Nephron progenitor cell (in vitro differentiated cells): ENCODE results near the gene TRPC1.

Experiments
- DNase-seq: peaks from one replicate; pipeline ENCODE4 v3.0.0; 2021
- H3K27ac Mint-ChIP-seq: 2 replicates; pipeline ENCODE4 v1.8.0; 2021; ENCODE audit warnings: mild to moderate bottlenecking, moderate library complexity, mixed read lengths
- H3K27me3 Mint-ChIP-seq: 2 replicates; pipeline ENCODE4 v1.8.0; 2021; ENCODE audit warnings: mild to moderate bottlenecking, low read depth, mixed read lengths; ENCODE audit not compliant: poor library complexity
- H3K36me3 Mint-ChIP-seq: 2 replicates; pipeline ENCODE4 v1.8.0; 2021; ENCODE audit warnings: low read depth, mixed read lengths
- H3K4me1 Mint-ChIP-seq: 2 replicates; pipeline ENCODE4 v1.8.0; 2021; ENCODE audit warnings: mixed read lengths
- H3K4me3 Mint-ChIP-seq: 2 replicates; pipeline ENCODE4 v1.8.0; 2021; ENCODE audit warnings: mild to moderate bottlenecking, moderate library complexity, mixed read lengths
- H3K9me3 Mint-ChIP-seq: 2 replicates; pipeline ENCODE4 v1.8.0; 2021; ENCODE audit warnings: mild to moderate bottlenecking, moderate library complexity, mixed read lengths
- TF ChIP-seq, protein P1 (sequence below): fragments of 200-600 bp; sonication (generic); IDR thresholded peaks from 2 replicates; pipeline ENCODE4 v1.5.0; 2021; ENCODE audit warnings: antibody characterized with exemption

TRPC1 gene

DNA sequence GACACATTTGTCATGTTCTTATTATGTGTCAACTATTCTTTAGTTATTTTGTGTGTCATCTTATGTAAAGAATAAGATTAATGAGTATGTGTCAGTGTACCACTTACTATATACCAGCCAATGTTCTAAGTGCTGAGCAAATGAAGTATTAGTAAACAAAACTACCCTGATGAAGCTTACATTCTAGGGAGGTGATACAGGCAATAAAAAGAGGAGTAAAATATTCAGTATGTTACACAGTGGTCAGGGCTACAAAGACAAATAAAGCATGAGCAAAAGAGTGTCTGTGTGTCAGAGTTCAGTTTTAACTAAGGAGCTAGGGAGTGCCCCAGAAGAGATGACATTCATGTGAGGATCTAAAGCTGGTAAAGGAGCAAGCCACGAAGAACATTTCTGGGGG, 79.1 kb downstream of the TRPC1 start:
- H3K4me1 Mint-ChIP-seq = no peaks in the 10 kb centered on the region
- DNase-seq = no peak
- TF ChIP-seq, protein P1, sequence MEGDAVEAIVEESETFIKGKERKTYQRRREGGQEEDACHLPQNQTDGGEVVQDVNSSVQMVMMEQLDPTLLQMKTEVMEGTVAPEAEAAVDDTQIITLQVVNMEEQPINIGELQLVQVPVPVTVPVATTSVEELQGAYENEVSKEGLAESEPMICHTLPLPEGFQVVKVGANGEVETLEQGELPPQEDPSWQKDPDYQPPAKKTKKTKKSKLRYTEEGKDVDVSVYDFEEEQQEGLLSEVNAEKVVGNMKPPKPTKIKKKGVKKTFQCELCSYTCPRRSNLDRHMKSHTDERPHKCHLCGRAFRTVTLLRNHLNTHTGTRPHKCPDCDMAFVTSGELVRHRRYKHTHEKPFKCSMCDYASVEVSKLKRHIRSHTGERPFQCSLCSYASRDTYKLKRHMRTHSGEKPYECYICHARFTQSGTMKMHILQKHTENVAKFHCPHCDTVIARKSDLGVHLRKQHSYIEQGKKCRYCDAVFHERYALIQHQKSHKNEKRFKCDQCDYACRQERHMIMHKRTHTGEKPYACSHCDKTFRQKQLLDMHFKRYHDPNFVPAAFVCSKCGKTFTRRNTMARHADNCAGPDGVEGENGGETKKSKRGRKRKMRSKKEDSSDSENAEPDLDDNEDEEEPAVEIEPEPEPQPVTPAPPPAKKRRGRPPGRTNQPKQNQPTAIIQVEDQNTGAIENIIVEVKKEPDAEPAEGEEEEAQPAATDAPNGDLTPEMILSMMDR = no peak
- peaks cover 16% of the 10 kb centered on the region for H3K36me3 Mint-ChIP-seq
- H3K4me3 Mint-ChIP-seq = no peak overlapping the region
- H3K27me3 Mint-ChIP-seq = no peaks in the 10 kb centered on the region
- no peaks in the 10 kb centered on the region for H3K9me3 Mint-ChIP-seq
- H3K27ac Mint-ChIP-seq = peak overlapping the region; percentile 38

DNA sequence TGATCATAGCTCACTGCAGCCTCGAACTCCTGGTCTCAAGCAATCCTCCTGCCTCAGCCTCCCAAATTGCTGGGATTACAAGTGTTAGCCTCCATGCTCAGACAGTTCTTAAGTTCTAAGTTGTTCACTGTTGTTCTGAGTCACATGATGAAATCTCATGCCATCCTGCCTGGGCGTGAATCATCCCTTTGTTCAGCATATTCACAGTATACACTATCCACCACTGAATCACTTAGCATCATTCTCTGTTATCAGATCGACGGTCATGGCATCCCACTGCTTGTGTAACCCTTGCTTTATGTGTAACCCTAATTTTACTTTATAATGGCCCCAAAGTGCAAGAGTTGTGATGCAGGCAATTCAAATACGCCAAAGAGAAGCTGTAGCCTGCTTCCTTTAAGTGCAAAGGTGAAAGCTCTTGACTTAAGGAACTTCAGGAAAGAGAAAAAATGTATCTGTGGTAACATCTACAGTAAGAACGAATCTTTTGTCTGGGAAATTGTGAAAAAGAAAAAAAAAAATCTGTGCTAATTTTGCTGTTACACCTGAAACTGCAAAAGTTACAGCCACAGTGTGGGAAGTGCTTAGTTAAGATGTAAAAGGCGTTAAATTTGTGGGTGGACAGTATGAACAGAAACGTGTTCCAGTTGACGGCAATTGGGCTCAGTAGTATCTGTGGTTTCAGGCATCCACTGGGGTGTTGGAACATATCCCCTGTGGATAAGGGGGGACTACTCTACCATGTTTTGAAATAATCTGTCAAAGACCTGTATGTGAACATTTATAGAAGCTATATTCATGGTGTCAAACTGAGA, 84.5 kb downstream of the TRPC1 start:
- Mint-ChIP-seq H3K36me3 (peaks cover 25% of the 10 kb centered on the region), H3K9me3 (no peaks in the 10 kb centered on the region), H3K27ac (peak overlapping the region; percentile 21), H3K27me3 (peaks cover 4% of the 10 kb centered on the region), H3K4me3 (no peak overlapping the region), H3K4me1 (no peaks in the 10 kb centered on the region)
- TF ChIP-seq, protein P1 = no peak
- no peak for DNase-seq

DNA sequence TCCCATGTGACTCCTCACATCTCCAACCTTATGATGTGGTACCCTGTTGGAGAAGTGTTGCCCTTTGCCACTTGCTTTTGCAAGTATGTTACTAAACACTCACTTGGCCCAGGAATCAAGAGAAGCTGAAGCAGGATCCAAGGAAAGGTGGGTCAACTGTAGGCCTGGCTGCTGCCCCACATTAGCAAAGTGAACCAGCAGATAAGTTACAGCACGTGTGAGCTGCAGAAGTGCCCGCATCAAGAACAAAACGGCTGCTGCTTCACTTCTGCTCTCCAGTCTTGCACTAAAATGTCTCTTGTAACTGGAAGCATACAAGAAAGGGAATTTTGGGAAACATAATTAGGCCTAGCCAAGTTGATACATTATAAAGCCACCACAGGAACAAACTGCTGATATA, 85.4 kb downstream of the TRPC1 start:
- Mint-ChIP-seq H3K4me1 (no peaks in the 10 kb centered on the region), H3K27ac (peak overlapping the region; percentile 60), H3K9me3 (no peaks in the 10 kb centered on the region), H3K27me3 (peaks cover 4% of the 10 kb centered on the region), H3K4me3 (no peak overlapping the region), H3K36me3 (peaks cover 24% of the 10 kb centered on the region)
- TF ChIP-seq, protein P1 = no peak
- no peak for DNase-seq

DNA sequence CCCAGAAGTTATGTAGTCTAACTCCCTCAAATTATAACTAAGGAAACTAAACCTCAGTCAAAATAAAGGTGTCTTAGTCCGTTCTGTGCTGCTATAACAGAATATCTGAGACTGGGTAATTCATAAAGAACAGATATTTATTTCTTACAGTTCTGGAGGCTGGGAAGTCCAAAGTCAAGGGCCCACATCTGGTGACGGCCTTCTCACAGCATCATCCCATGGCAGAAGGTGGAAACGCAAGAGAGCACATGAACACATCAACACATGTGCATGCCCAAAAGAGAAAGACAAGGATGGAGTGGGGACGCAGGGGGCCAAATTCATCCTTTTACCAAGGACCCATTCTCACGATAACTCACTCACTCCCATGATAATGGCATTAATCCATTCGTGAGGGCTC, 92.0 kb downstream of the TRPC1 start:
- peaks cover 14% of the 10 kb centered on the region for H3K36me3 Mint-ChIP-seq
- no peak overlapping the region for H3K4me3 Mint-ChIP-seq
- H3K27me3 Mint-ChIP-seq = peaks cover 4% of the 10 kb centered on the region
- DNase-seq = no peak
- H3K9me3 Mint-ChIP-seq = no peaks in the 10 kb centered on the region
- H3K4me1 Mint-ChIP-seq = no peaks in the 10 kb centered on the region
- no peak overlapping the region for H3K27ac Mint-ChIP-seq
- TF ChIP-seq, protein P1 = no peak

DNA sequence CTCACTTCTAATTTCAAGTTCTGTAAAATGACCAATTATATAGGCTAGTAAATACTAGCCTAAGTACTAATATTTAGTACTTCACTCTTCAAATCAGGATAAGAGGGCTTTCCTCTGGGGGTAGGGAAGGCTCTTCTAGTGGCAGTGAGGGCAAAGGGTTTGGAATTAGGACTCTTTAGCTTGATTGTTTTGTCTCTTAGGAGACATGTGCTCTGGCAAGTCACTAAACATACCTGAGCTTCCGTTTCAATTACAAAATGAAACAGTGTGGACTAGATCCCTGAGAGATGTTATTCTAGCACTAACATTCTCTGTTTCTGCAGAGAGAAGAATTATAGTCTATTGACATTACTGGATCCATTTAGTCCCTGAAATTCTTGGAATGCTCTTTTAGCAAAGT, 93.5 kb downstream of the TRPC1 start:
- no peak overlapping the region for H3K27ac Mint-ChIP-seq
- no peaks in the 10 kb centered on the region for H3K9me3 Mint-ChIP-seq
- H3K4me3 Mint-ChIP-seq = no peak overlapping the region
- peaks cover 9% of the 10 kb centered on the region for H3K27me3 Mint-ChIP-seq
- peaks cover under 1% of the 10 kb centered on the region for H3K4me1 Mint-ChIP-seq
- TF ChIP-seq, protein P1 = no peak
- peaks cover 10% of the 10 kb centered on the region for H3K36me3 Mint-ChIP-seq
- no peak for DNase-seq

DNA sequence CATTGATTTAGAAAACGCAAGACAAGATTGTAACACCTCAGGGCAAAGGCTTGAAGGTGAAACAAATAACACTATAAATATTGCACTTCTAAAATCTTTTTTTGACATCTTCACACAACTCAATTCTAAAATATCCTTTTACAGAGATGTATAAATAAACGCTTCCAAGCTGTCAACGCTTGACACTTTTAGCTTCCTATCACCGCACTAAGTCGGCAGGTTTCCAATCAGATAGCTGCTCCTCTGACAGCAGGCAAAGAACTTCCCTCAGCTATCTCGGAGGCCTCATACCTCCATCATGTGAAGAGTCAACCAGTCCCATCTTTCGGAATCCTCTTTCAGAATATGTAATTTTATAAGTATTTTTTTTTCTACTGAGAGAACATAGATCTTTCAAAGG, 94.1 kb downstream of the TRPC1 start:
- peaks cover 10% of the 10 kb centered on the region for H3K36me3 Mint-ChIP-seq
- no peak overlapping the region for H3K27ac Mint-ChIP-seq
- TF ChIP-seq, protein P1 = no peak
- peaks cover 6% of the 10 kb centered on the region for H3K27me3 Mint-ChIP-seq
- no peak for DNase-seq
- H3K4me3 Mint-ChIP-seq = no peak overlapping the region
- H3K4me1 Mint-ChIP-seq = peaks cover 6% of the 10 kb centered on the region
- no peaks in the 10 kb centered on the region for H3K9me3 Mint-ChIP-seq
